Brain microvascular endothelial cell (primary cell): ENCODE data around the gene KCNQ1.

Experiments
- DNase-seq: peaks from one replicate; pipeline ENCODE4 v3.0.0-alpha.2; 2020
- H3K27ac ChIP-seq: fragments of 250-450 bp; sonication (Bioruptor Pico); 2 replicates; pipeline ENCODE4 v1.5.1; 2020; ENCODE audit warnings: mild to moderate bottlenecking, moderate library complexity
- H3K27me3 ChIP-seq: fragments of 250-450 bp; sonication (Bioruptor Pico); replicated peaks from 2 replicates; pipeline ENCODE4 v1.5.1; 2020; ENCODE audit warnings: mild to moderate bottlenecking
- H3K36me3 ChIP-seq: fragments of 250-450 bp; sonication (Bioruptor Pico); replicated peaks from 2 replicates; pipeline ENCODE4 v1.5.1; 2020; ENCODE audit warnings: mild to moderate bottlenecking
- H3K4me3 ChIP-seq: 2 replicates; pipeline ENCODE4 v1.5.1; 2011; ENCODE audit warnings: low read depth, mild to moderate bottlenecking, control low read depth, low read length, moderate library complexity
- CTCF ChIP-seq: IDR thresholded peaks from 2 replicates; pipeline ENCODE4 v1.5.1; 2011; ENCODE audit warnings: low read depth, mild to moderate bottlenecking, moderate library complexity, low read length, control low read depth, inconsistent platforms; ENCODE audit errors: missing control alignments
- in situ Hi-C: cut with HindIII; loops from 2 replicates; pipeline ENCODE4 v1.10.0; 2017; ENCODE audit warnings: low sequenced_read_pairs, low pct_ligation_motif_present

Gene KCNQ1

GRCh38 chr11:2416765-2417164 is 28.0 kb upstream of the KCNQ1 start:
- TF ChIP-seq CTCF: no peak
- H3K27ac ChIP-seq: no peak overlapping the region
- H3K4me3 ChIP-seq: no peak overlapping the region
- no peaks in the 10 kb centered on the region for H3K36me3 ChIP-seq
- no peak for DNase-seq
- H3K27me3 ChIP-seq: no peaks in the 10 kb centered on the region
- in situ Hi-C loops: no loop called here

GRCh38 chr11:2417856-2418692 is 26.7 kb upstream of the KCNQ1 start:
- no peak overlapping the region for H3K27ac ChIP-seq
- no peak for DNase-seq
- no peak for TF ChIP-seq CTCF
- H3K4me3 ChIP-seq: no peak overlapping the region
- H3K27me3 ChIP-seq: no peaks in the 10 kb centered on the region
- in situ Hi-C loops: no loop called here
- H3K36me3 ChIP-seq: no peaks in the 10 kb centered on the region

GRCh38 chr11:2418693-2419360 is 26.0 kb upstream of the KCNQ1 start:
- no peaks in the 10 kb centered on the region for H3K36me3 ChIP-seq
- TF ChIP-seq CTCF: no peak
- no peak overlapping the region for H3K27ac ChIP-seq
- H3K4me3 ChIP-seq: no peak overlapping the region
- H3K27me3 ChIP-seq: no peaks in the 10 kb centered on the region
- DNase-seq: no peak
- in situ Hi-C loops: no loop called here

- no peaks in the 10 kb centered on the region for H3K36me3 ChIP-seq
- H3K27me3 ChIP-seq: no peaks in the 10 kb centered on the region
- no peak overlapping the region for H3K27ac ChIP-seq
- no peak overlapping the region for H3K4me3 ChIP-seq
- peak; percentile 93 for TF ChIP-seq CTCF
- peak; percentile 48 for DNase-seq
- in situ Hi-C loops: no loop called here
Observed at GRCh38 chr11:2419638-2420501, 24.9 kb upstream of the KCNQ1 start.

GRCh38 chr11:2420502-2421225 is 24.1 kb upstream of the KCNQ1 start:
- Histone ChIP-seq H3K4me3 (no peak overlapping the region), H3K27me3 (no peaks in the 10 kb centered on the region), H3K36me3 (no peaks in the 10 kb centered on the region), H3K27ac (no peak overlapping the region)
- in situ Hi-C loops: no loop called here
- TF ChIP-seq CTCF: peak; percentile 93
- peak; percentile 17 for DNase-seq
